ENCODE measurements around the gene KCNQ1.

Gene KCNQ1

GRCh38 chr11:2436013-2436520, 8.7 kb upstream of the KCNQ1 start:
- TF ChIP-seq, protein P1, sequence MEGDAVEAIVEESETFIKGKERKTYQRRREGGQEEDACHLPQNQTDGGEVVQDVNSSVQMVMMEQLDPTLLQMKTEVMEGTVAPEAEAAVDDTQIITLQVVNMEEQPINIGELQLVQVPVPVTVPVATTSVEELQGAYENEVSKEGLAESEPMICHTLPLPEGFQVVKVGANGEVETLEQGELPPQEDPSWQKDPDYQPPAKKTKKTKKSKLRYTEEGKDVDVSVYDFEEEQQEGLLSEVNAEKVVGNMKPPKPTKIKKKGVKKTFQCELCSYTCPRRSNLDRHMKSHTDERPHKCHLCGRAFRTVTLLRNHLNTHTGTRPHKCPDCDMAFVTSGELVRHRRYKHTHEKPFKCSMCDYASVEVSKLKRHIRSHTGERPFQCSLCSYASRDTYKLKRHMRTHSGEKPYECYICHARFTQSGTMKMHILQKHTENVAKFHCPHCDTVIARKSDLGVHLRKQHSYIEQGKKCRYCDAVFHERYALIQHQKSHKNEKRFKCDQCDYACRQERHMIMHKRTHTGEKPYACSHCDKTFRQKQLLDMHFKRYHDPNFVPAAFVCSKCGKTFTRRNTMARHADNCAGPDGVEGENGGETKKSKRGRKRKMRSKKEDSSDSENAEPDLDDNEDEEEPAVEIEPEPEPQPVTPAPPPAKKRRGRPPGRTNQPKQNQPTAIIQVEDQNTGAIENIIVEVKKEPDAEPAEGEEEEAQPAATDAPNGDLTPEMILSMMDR (IDR thresholded peaks at IDR 0.05; ENCODE audit: insufficient read depth, low read depth, low read length, missing control alignments) = no peak
- no peak overlapping the region for H3K4me3 ChIP-seq (ENCODE audit: low read length)
- DNase-seq (ENCODE audit: low read depth) = no peak

GRCh38 chr11:2436521-2437031, 8.2 kb upstream of the KCNQ1 start:
- TF ChIP-seq, protein P1 (IDR thresholded peaks at IDR 0.05; ENCODE audit: insufficient read depth, low read depth, low read length, missing control alignments) = no peak
- no peak for DNase-seq (ENCODE audit: low read depth)
- no peak overlapping the region for H3K4me3 ChIP-seq (ENCODE audit: low read length)

DNA sequence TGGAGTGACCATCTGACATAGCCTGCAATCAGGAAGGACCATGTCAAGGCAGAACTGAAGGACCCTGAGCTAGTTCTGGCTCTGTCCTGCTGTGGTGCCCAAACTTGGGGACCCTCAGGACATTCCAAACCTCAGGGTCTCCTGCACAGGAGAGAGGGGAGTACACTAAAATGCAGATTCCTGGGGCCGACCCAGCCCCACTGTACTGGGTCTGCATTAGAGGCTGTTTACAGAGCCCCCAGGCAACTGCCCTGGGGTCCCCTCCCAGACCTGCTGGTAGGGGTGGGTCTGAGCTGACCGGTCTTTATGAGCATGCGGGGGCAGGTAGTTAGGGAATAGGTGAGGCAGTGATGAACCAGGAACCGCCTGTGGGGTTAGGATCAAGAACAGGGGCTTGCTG, 7.3 kb upstream of the KCNQ1 start:
- DNase-seq (ENCODE audit: low read depth) = no peak
- H3K4me3 ChIP-seq (ENCODE audit: low read length) = no peak overlapping the region
- TF ChIP-seq, protein P1 (IDR thresholded peaks at IDR 0.05; ENCODE audit: insufficient read depth, low read depth, low read length, missing control alignments) = no peak

- DNase-seq (ENCODE audit: low read depth) = no peak
- no peak overlapping the region for H3K4me3 ChIP-seq (ENCODE audit: low read length)
- TF ChIP-seq, protein P1 (IDR thresholded peaks at IDR 0.05; ENCODE audit: insufficient read depth, low read depth, low read length, missing control alignments) = no peak
These were observed 5.0 kb upstream of the KCNQ1 start for GRCh38 chr11:2439820-2440219.

- no peak for DNase-seq (ENCODE audit: low read depth)
- TF ChIP-seq, protein P1 (IDR thresholded peaks at IDR 0.05; ENCODE audit: insufficient read depth, low read depth, low read length, missing control alignments) = no peak
- H3K4me3 ChIP-seq (ENCODE audit: low read length) = no peak overlapping the region
These were observed 4.2 kb upstream of the KCNQ1 start for GRCh38 chr11:2440646-2441045.

- TF ChIP-seq, protein P1 (IDR thresholded peaks at IDR 0.05; ENCODE audit: insufficient read depth, low read depth, low read length, missing control alignments) = no peak
- DNase-seq (ENCODE audit: low read depth) = no peak
- H3K4me3 ChIP-seq (ENCODE audit: low read length) = no peak overlapping the region
These were observed 3.6 kb upstream of the KCNQ1 start for GRCh38 chr11:2441171-2441570.

DNA sequence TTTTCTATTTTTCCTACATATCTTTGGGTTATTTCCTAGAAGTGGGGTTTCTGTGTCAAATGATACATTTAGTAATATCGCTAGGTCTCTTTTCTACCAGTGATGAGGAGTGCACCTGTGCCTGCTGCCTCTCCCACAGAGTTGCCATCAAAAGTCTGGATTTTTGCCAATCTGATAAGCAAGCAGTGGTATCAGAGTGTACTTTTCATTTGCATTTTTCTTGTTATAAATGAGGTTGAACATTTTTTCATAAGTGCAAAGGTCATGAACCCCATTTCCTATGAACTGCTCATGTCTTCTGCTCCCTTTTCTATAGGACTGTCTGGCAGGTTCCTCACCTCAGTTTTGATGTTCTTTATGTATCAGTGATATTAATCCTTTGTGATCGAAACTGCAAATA, 2.2 kb upstream of the KCNQ1 start:
- TF ChIP-seq, protein P1 (IDR thresholded peaks at IDR 0.05; ENCODE audit: insufficient read depth, low read depth, low read length, missing control alignments) = no peak
- DNase-seq (ENCODE audit: low read depth) = no peak
- H3K4me3 ChIP-seq (ENCODE audit: low read length) = no peak overlapping the region

Data from epithelial cell of esophagus (primary cell).